HG03095 (cell line): Measurements from ENCODE around the gene OR2K2.
"Not testable (repeated sequence)": the region's sequence is repeated elsewhere in the genome, so short reads cannot be mapped to it uniquely, and the experiment has no call there.

Experiments
- ATAC-seq: cut with Tn5 transposase; IDR thresholded peaks from one replicate; pipeline ENCODE4 v1.9.1; 2021; ENCODE audit warnings: moderate library complexity; ENCODE audit not compliant: unreplicated experiment

OR2K2 gene

DNA sequence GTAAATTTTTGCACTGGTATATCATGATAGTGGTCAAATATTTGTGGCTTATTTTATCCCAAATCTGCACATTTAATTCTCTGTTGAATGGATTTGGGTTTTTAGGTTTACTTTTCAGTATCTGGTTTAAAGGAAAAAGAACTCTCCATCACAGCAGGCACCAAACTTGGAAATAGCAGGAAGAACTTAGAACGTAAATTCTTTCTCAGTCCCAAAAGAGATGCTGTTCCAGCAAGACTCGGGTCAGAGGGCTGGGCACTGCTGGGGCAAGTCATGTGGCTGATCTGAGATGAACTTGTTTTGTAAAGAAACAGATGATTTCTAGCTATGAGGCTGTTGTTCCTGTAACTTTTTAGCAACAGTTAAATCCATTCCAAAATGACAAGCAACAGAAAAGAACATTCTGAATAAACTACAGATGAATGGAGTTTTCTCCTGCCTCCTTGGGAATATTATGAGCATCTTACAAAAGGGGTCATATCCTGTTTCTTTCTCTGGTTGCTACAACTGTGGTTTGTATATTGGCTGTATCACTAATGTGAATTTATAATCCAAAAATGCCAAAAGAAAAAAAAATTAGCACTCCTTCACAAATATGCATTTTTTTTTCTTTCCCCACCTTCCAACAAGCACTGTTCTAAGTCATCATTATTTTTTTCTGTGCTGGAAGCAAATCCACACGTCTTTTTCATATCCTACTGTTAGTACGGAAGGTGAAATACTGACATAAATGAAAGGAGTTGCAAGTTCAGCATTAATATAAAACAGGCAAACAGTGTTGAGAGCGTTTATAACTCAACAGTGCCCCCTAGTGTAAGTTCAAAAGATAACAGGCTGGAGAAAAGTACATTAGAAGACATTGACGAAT lies 31.1 kb downstream of the OR2K2 start:
- ATAC-seq = no peak

DNA sequence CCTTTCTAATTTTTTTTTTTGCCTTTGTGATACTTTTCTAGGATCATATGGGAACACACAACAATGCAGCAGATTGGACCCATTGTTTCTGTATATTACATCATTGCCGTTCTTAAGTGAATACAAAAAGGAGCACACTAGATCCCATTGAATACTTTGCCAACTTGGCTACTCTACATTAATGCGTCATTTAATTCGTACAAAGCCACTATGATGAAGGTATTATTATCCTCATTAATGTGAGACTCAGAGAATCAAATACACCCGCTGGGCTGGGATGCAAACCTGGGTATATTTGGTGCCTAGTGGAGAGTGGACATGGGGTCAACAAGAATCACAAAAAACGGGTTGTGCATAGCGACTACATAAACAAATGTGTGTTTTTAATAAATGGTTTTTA lies 31.9 kb downstream of the OR2K2 start:
- ATAC-seq = no peak

DNA sequence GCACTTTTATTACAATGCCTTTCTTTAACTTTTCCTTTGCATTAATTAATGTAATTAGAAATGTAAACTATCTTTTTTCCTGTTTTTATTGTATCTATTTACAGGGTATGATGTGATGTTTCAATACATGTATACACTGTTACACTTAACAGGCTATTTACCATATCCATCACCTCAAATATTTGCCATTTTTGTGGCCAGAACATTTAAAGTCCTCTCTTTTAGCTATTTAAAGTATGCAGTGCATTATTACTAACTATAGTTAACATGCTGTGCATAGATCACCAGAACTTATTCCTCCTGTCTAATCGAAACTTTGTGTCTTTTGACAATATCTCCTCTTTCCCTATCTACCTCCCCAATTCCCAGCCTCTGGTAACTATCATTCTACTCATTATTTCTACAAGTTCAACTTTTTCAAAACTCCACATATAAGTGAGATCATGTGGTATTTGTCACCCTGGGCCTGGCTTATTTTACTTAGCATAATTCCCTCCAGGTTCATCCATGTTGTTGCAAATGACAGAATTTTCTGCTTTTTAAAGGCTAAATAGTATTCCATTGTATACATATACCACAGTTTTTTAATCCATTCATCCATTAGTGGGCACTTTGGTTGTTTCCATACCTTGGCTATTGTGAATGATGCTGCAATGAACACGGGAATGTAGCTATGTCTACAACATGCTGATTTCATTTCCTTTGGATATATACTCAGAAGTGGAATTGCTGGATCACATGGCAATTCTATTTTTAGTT lies 32.8 kb downstream of the OR2K2 start:
- no peak for ATAC-seq

DNA sequence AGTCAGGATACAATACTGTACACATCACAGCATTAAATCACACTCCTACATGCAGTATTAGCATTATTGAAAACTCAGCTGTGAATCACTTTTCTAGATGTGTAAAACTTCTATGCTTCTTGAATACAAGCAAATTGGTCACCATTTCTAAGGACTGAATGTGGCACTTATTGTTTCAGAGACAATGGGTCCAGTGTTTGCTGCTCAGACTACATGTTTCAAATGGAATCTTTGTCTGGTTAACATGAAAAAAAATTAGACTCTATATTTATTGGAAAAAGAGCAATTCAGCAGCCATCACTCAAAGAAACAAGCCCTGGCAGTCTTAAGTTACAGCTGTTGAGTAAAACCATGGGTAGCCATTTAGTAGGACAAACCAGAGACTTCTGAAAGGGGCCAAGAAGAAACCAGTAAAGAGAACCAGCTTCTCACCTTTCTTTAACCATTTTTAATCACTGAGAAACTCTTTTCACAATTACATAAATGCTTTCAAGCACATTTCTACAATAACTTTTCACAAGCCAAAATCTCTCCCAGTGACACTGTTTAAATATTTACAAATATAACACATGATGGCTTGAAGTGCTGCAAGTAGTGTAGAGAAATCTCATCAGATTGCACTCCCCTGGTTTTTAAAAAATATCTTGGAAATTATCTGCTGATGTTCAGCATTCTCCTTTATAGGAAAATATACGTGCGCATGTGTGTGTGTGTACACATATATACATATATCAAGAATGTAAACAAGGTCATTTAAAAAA lies 35.2 kb downstream of the OR2K2 start:
- ATAC-seq = no peak

DNA sequence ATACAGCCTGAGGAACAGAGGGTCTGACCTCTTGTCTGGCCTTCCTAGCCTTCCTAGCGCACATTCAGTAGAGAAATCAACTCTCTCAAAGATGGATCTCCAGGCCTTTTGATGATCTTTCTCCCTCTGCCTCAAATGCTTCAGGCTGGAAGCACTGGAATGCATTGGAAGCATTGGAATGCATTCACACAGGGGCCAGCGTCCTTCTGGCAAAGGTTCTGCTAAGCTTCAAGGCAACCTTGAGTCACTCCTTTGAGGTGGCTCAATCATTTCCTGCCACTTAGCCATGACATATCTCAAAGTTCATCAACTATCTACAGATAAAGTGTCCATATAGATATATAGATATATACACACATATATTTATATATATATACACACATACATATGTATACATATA lies 42.9 kb downstream of the OR2K2 start:
- ATAC-seq = no peak

DNA sequence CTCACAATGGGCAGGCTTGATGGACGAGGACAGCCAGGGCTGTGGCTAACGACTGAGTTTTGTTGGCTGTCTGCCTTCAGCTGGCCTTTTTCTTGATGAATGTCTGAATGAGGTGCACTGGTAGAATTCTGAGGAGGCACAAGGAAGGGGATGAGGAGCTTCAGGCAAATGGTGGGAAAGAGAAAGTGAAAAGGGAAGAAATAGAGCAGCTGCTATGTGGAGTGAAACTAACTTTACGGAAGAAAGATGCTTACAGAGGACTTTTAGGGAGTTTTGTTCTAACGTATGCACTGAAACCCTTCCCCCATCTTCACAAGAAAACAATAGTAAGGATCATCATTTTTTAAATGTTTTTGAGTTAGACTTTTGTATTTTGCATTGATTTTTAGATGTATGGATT lies 45.3 kb downstream of the OR2K2 start:
- no peak for ATAC-seq

DNA sequence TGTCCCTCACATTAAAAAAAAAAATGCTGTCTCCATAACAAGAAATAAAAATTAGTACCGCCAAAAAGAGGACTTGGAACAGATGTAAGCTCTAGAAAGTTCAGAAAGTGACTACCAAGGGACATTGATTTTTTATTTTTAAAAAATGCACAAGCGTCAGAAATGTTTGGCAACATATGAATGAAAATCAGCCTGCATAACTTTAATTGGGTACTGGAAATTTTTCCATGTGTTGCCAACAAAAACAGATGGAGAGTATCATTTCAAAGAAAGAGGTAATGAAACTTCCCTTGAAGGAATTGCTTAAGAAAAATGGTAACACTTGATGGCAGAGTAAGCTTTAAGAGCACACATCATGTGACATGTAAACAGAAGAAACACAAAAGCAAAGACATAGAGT lies 47.2 kb downstream of the OR2K2 start:
- ATAC-seq = no peak

DNA sequence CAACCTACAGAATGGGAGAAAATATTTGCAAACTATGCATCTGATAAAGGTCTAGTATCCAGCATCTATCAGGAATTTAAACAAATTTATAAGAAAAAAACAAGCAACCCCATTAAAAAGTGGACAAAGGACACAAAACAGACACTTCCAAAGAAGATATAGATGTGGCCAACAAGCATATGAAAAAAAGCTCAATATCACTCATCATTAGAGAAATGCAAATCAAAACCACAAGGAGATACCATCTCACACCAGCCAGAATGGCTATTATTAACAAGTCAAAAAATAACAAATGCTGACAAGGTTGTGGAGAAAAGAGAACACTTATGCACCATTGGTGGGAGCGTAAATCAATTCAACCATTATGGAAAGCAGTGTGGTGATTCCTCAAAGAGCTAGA lies 49.2 kb downstream of the OR2K2 start:
- ATAC-seq = not testable (repeated sequence)
